ENCODE data around the gene OTOF. TPM values are rescaled to one million over a fixed set of nuclear protein-coding genes. Genes with fewer than 3 reads are reported as not detected.

The OTOF gene
- total RNA-seq, 1 experiment from 2014 or later = 0.10 TPM

DNA sequence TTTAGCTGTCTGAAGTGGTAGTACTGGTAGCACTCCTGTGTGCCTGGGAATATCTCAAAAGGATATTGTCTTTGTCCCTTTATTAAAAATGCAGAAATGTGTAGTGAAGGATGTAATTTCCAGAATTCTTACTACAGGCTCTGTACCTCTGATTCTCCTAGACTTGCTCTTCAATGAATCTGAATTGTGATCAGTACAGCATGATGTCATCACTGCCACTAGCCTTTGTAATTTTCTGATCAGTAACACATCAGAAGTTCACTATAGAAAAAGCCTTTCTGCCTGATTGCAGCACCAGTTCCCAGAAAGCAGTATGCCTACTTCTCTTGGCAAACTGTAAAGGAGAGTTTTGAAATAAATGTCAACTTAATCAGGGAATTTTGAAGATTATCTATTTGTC, 29.2 kb upstream of the OTOF start:
- POLR2A ChIA-PET = no interaction called here
- TF ChIP-seq POLR2A (IDR thresholded peaks at IDR 0.05; ENCODE audit: borderline replicate concordance, extremely low read depth, insufficient read depth, insufficient read length) = no peak
- TF ChIP-seq SRF (IDR thresholded peaks at IDR 0.05; ENCODE audit: low read depth) = no peak
- no peak for TF ChIP-seq POLR2AphosphoS5 (IDR thresholded peaks at IDR 0.05; ENCODE audit: low read depth, low read length)
- no peak for TF ChIP-seq EZH2phosphoT487 (IDR thresholded peaks at IDR 0.05; ENCODE audit: borderline replicate concordance)
- no peak for TF ChIP-seq CEBPB (IDR thresholded peaks at IDR 0.05; ENCODE audit: low read depth)
- no peak for TF ChIP-seq ZNF274 (IDR thresholded peaks at IDR 0.05; ENCODE audit: low read depth, low read length)
- TF ChIP-seq MAX (IDR thresholded peaks at IDR 0.05) = no peak
- TF ChIP-seq RAD21 (IDR thresholded peaks at IDR 0.05; ENCODE audit: low read depth) = no peak
- no peak for TF ChIP-seq JUND (IDR thresholded peaks at IDR 0.05)
- TF ChIP-seq TCF7L2 (IDR thresholded peaks at IDR 0.05; ENCODE audit: borderline replicate concordance, extremely low read depth, insufficient read depth, insufficient read length) = no peak
- TF ChIP-seq, protein P1, sequence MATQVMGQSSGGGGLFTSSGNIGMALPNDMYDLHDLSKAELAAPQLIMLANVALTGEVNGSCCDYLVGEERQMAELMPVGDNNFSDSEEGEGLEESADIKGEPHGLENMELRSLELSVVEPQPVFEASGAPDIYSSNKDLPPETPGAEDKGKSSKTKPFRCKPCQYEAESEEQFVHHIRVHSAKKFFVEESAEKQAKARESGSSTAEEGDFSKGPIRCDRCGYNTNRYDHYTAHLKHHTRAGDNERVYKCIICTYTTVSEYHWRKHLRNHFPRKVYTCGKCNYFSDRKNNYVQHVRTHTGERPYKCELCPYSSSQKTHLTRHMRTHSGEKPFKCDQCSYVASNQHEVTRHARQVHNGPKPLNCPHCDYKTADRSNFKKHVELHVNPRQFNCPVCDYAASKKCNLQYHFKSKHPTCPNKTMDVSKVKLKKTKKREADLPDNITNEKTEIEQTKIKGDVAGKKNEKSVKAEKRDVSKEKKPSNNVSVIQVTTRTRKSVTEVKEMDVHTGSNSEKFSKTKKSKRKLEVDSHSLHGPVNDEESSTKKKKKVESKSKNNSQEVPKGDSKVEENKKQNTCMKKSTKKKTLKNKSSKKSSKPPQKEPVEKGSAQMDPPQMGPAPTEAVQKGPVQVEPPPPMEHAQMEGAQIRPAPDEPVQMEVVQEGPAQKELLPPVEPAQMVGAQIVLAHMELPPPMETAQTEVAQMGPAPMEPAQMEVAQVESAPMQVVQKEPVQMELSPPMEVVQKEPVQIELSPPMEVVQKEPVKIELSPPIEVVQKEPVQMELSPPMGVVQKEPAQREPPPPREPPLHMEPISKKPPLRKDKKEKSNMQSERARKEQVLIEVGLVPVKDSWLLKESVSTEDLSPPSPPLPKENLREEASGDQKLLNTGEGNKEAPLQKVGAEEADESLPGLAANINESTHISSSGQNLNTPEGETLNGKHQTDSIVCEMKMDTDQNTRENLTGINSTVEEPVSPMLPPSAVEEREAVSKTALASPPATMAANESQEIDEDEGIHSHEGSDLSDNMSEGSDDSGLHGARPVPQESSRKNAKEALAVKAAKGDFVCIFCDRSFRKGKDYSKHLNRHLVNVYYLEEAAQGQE (IDR thresholded peaks at IDR 0.05; ENCODE audit: low read depth) = no peak
- TF ChIP-seq EZH2 (IDR thresholded peaks at IDR 0.05) = no peak
- TF ChIP-seq, protein P2, sequence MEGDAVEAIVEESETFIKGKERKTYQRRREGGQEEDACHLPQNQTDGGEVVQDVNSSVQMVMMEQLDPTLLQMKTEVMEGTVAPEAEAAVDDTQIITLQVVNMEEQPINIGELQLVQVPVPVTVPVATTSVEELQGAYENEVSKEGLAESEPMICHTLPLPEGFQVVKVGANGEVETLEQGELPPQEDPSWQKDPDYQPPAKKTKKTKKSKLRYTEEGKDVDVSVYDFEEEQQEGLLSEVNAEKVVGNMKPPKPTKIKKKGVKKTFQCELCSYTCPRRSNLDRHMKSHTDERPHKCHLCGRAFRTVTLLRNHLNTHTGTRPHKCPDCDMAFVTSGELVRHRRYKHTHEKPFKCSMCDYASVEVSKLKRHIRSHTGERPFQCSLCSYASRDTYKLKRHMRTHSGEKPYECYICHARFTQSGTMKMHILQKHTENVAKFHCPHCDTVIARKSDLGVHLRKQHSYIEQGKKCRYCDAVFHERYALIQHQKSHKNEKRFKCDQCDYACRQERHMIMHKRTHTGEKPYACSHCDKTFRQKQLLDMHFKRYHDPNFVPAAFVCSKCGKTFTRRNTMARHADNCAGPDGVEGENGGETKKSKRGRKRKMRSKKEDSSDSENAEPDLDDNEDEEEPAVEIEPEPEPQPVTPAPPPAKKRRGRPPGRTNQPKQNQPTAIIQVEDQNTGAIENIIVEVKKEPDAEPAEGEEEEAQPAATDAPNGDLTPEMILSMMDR (IDR thresholded peaks at IDR 0.05 in 2 of 3, conservative IDR thresholded peaks at IDR 0.05 in 1 of 3; ENCODE audit: borderline replicate concordance in 1 of 3, insufficient read depth in 1 of 3, low read depth in 2 of 3, low read length in 2 of 3) = no peak
- no peak for TF ChIP-seq ZFX (IDR thresholded peaks at IDR 0.05)
- no peak for TF ChIP-seq SIN3A (IDR thresholded peaks at IDR 0.05; ENCODE audit: low read depth)
- TF ChIP-seq SP1 (IDR thresholded peaks at IDR 0.05; ENCODE audit: low read depth) = no peak
- TF ChIP-seq, protein P3, sequence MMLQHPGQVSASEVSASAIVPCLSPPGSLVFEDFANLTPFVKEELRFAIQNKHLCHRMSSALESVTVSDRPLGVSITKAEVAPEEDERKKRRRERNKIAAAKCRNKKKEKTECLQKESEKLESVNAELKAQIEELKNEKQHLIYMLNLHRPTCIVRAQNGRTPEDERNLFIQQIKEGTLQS (IDR thresholded peaks at IDR 0.05) = no peak
- Histone ChIP-seq H3K9ac (ENCODE audit: low read length) (no peak overlapping the region), H4K20me1 (ENCODE audit: insufficient read depth) (no peaks in the 10 kb centered on the region), H3K4me2 (ENCODE audit: low read length) (no peak overlapping the region), H3K4me3 (replicated peaks in 1 of 2; ENCODE audit: low read depth in 1 of 2, low read length in 2 of 2) (no peak overlapping the region), H3K79me2 (ENCODE audit: insufficient read depth, low read length) (no peaks in the 10 kb centered on the region), H3K36me3 (ENCODE audit: control insufficient read depth in 1 of 2, insufficient read depth in 2 of 2, low read length in 2 of 2) (no peaks in the 10 kb centered on the region), H2AFZ (ENCODE audit: low read depth, low read length, poor library complexity, severe bottlenecking) (no peak overlapping the region), H3K27me3 (ENCODE audit: insufficient read depth, low read length) (no peaks in the 10 kb centered on the region), H3K27ac (ENCODE audit: low read depth, low read length) (no peak overlapping the region), H3K4me1 (ENCODE audit: control insufficient read depth in 1 of 2, insufficient read depth in 2 of 2, low read length in 2 of 2) (peaks cover 3 to 15% of the 10 kb centered on the region in 2 experiments; a peak in 3 of 4 replicates), H3K9me2 (ENCODE audit: insufficient read depth) (no peaks in the 10 kb centered on the region), H3K9me3 (ENCODE audit: control insufficient read depth in 1 of 2, insufficient read depth in 1 of 2, low read depth in 1 of 2, low read length in 2 of 2) (no peaks in the 10 kb centered on the region)
- RAD21 ChIA-PET (ENCODE audit: low non-redundant PET in 1 of 2, low total read pairs in 2 of 2, uncharacterized antibody in 2 of 2, unreplicated experiment in 2 of 2) = no interaction called here
- DNase-seq (ENCODE audit: low read depth, low spot score) (no peak), ATAC-seq (no peak)
- intact Hi-C loops (cut with micrococcal nuclease) = no loop called here
- no TSS peak for BruUV-seq (replicated peaks)
- CTCF ChIA-PET = no interaction called here

Data from HCT116 (cell line).